Iris pigment epithelial cell (primary cell): Measurements from ENCODE around the gene IL6R.

Experiments
- DNase-seq: peaks from one replicate; pipeline ENCODE4 v3.0.0-alpha.2; 2011; ENCODE audit warnings: low read depth

The IL6R gene

GRCh38 chr1:154406886-154407197, 1.7 kb downstream of the IL6R start:
- no peak for DNase-seq

- no peak for DNase-seq
Measured at GRCh38 chr1:154407198-154408091, 2.3 kb downstream of the IL6R start.

GRCh38 chr1:154408174-154408777, 3.1 kb downstream of the IL6R start:
- no peak for DNase-seq

GRCh38 chr1:154410185-154410827, 5.2 kb downstream of the IL6R start:
- no peak for DNase-seq

- no peak for DNase-seq
Measured at GRCh38 chr1:154411525-154411924, 6.4 kb downstream of the IL6R start.

GRCh38 chr1:154413177-154413783, 8.1 kb downstream of the IL6R start:
- no peak for DNase-seq

- DNase-seq: no peak
Measured at GRCh38 chr1:154414606-154415005, 9.5 kb downstream of the IL6R start.

GRCh38 chr1:154416471-154417337, 11.6 kb downstream of the IL6R start:
- DNase-seq: no peak

- DNase-seq: no peak
Measured at GRCh38 chr1:154417338-154417608, 12.1 kb downstream of the IL6R start.

- DNase-seq: peak; percentile 30
Measured at GRCh38 chr1:154418062-154418921, 13.1 kb downstream of the IL6R start.

- DNase-seq: no peak
Measured at GRCh38 chr1:154418923-154419619, 13.9 kb downstream of the IL6R start.

- DNase-seq: peak; percentile 98
Measured at GRCh38 chr1:154419620-154420571, 14.8 kb downstream of the IL6R start.

GRCh38 chr1:154420961-154421924, 16.1 kb downstream of the IL6R start:
- DNase-seq: no peak

- DNase-seq: peak; percentile 64
Measured at GRCh38 chr1:154422049-154422448, 16.9 kb downstream of the IL6R start.

GRCh38 chr1:154422521-154422920, 17.4 kb downstream of the IL6R start:
- DNase-seq: no peak

- peak; percentile 47 for DNase-seq
Measured at GRCh38 chr1:154423304-154423987, 18.3 kb downstream of the IL6R start.

- no peak for DNase-seq
Measured at GRCh38 chr1:154423988-154424326, 18.8 kb downstream of the IL6R start.

GRCh38 chr1:154425172-154425571, 20.0 kb downstream of the IL6R start:
- no peak for DNase-seq
